Neural crest cell (in vitro differentiated cells): Measurements from ENCODE around the gene ZNF341. TPM values are rescaled to one million over a fixed set of nuclear protein-coding genes. Genes with fewer than 3 reads are reported as not detected.

Experiments
- DNase-seq: peaks from one replicate; pipeline ENCODE4 v3.0.0; 2021; ENCODE audit warnings: low read depth, mixed read lengths, low spot score
- H3K27ac Mint-ChIP-seq: one replicate; pipeline ENCODE4 v1.8.0; 2021; ENCODE audit warnings: mild to moderate bottlenecking, mixed read lengths; ENCODE audit not compliant: unreplicated experiment
- H3K27me3 Mint-ChIP-seq: 2 replicates; pipeline ENCODE4 v1.8.0; 2021; ENCODE audit warnings: low read depth, mild to moderate bottlenecking, mixed read lengths
- H3K36me3 Mint-ChIP-seq: 2 replicates; pipeline ENCODE4 v1.8.0; 2021; ENCODE audit warnings: low read depth, mild to moderate bottlenecking, mixed read lengths
- H3K4me1 Mint-ChIP-seq: 2 replicates; pipeline ENCODE4 v1.8.0; 2021; ENCODE audit warnings: mixed read lengths
- H3K4me3 Mint-ChIP-seq: one replicate; pipeline ENCODE4 v1.8.0; 2021; ENCODE audit warnings: mild to moderate bottlenecking, mixed read lengths
- H3K9me3 Mint-ChIP-seq: 2 replicates; pipeline ENCODE4 v1.8.0; 2021; ENCODE audit warnings: mixed read lengths
- CTCF ChIP-seq: fragments of 200-600 bp; sonication (generic); conservative IDR thresholded peaks from 2 replicates; pipeline ENCODE4 v1.5.0; 2021; ENCODE audit warnings: antibody characterized with exemption, mild to moderate bottlenecking
- total RNA-seq: library from RNA; stranded (reverse); gene quantifications from 2 replicates; pipeline ENCODE4 v1.2.1, GENCODE V29; 2021

ZNF341 gene
- total RNA-seq, 1 donor from 2014 or later, result 5.1 TPM

GRCh38 chr20:33833333-33833732, 101.5 kb downstream of the ZNF341 start:
- TF ChIP-seq CTCF, result no peak
- Mint-ChIP-seq H3K27me3 (no peaks in the 10 kb centered on the region), H3K9me3 (no peaks in the 10 kb centered on the region), H3K4me1 (peaks cover 57% of the 10 kb centered on the region), H3K36me3 (peaks cover 7% of the 10 kb centered on the region), H3K4me3 (peak overlapping the region; percentile 1), H3K27ac (no peak overlapping the region)
- DNase-seq, result no peak

- peaks cover 49% of the 10 kb centered on the region for H3K4me1 Mint-ChIP-seq
- H3K36me3 Mint-ChIP-seq, result peaks cover 7% of the 10 kb centered on the region
- no peaks in the 10 kb centered on the region for H3K9me3 Mint-ChIP-seq
- no peak overlapping the region for H3K27ac Mint-ChIP-seq
- TF ChIP-seq CTCF, result no peak
- no peak for DNase-seq
- H3K27me3 Mint-ChIP-seq, result no peaks in the 10 kb centered on the region
- no peak overlapping the region for H3K4me3 Mint-ChIP-seq
Observed at GRCh38 chr20:33835615-33836172, 103.9 kb downstream of the ZNF341 start.

DNA sequence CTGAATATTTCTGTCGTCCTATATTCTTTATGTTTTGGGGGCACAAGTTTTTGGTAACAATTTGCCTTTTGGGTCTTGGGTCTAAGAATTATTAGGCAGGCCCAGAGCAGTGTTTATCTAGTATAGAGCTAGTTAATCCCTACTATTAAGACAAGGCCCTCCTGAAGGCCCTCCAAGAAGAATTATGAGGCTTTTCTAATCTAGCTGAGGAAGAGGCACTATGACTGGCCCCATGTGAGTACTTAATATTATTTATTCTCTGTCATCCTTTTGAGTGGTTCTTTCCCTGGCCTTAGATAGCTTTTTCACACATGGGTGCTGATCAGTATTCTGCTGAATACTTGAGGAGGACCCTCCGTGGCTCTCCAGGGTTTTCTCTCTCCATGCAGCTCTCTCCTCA, 104.5 kb downstream of the ZNF341 start:
- Mint-ChIP-seq H3K27ac (no peak overlapping the region), H3K4me1 (peaks cover 54% of the 10 kb centered on the region)
- TF ChIP-seq CTCF, result no peak

DNA sequence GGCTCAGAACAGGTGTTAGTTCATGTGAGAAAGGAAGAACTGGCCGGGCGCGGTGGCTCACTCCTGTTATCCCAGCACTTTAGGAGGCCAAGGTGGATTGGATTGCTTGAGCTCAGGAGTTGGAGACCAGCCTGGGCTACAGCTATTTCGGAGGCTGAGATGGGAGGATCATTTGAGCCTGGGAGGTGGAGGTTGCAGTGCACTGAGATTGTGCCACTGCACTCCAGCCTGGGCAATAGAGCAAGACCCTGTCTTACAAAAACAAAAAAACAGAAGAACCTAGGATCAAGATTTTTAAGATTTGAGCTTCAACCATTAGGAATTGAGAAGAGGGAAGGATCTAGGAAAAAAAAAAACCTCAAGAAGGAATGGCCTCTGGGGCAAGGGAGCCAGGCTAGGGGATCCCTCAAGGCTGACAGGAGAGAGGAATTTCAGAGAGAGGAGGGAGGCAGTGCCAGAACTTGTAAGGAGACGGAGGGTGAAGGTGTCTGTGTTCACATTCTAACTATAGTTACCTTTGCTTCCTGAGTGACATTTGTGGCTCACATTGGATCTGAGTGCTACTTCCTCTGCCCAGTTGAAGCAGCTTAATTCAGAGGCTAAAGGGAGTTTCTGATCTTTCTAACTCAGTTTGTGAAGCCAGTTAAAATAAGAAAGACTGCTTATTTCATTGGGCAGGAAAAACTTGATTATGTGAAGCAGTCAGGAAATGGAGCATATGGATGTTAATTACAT, 105.5 kb downstream of the ZNF341 start:
- H3K4me3 Mint-ChIP-seq, result no peak overlapping the region
- no peak for DNase-seq
- H3K36me3 Mint-ChIP-seq, result peaks cover 7% of the 10 kb centered on the region
- no peaks in the 10 kb centered on the region for H3K9me3 Mint-ChIP-seq
- no peak overlapping the region for H3K27ac Mint-ChIP-seq
- no peaks in the 10 kb centered on the region for H3K27me3 Mint-ChIP-seq
- H3K4me1 Mint-ChIP-seq, result peaks cover 53% of the 10 kb centered on the region
- TF ChIP-seq CTCF, result no peak

More for the DNA sequence above, 104.5 kb downstream of the ZNF341 start:
- Mint-ChIP-seq H3K27me3 (no peaks in the 10 kb centered on the region), H3K9me3 (no peaks in the 10 kb centered on the region), H3K36me3 (peaks cover 7% of the 10 kb centered on the region), H3K4me3 (no peak overlapping the region)
- DNase-seq, result no peak

DNA sequence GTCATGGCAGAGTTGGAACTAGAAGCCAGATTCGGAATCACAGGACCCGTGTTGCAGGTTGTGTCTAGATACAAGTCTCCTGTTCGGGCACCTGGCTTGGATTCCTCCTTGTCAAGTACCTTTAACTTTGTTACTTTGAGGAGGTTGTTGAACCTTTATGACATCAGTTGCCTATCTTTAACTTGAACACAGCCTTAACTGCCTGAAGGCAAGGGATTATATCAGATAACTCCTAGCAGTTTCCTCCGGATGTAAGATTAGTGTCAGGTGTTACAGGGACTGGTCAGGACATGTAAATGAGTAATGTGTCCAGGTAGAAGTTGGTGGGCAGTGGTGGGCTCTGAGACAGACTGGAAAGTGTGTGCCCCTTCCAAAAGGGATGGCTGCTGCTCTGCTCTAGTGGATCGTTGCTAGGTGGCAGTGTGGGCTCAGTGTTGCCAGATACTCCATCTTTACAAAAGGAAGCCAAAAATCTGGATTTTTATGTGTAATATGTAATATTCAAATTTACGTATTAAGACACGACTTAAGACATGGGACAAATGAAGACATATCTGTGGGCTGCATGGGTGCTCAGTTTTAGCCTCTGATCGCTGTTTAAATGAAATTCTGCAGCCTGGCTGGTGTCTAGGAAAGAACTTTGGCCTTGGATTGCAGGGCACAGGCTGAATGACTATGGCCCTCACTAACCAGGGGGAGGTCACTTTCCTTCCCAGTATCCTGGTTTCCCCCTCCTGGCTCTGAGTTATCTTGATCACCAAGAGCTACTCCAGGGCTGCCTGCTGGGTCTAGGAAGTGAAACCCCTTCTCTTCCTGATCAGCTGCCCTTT, 106.5 kb downstream of the ZNF341 start:
- DNase-seq, result no peak
- Mint-ChIP-seq H3K36me3 (peaks cover 7% of the 10 kb centered on the region), H3K27ac (no peak overlapping the region), H3K9me3 (no peaks in the 10 kb centered on the region), H3K27me3 (no peaks in the 10 kb centered on the region), H3K4me3 (no peak overlapping the region), H3K4me1 (peaks cover 52% of the 10 kb centered on the region)
- TF ChIP-seq CTCF, result peak; percentile 27
